Parathyroid adenoma (tissue), 2 donors: ENCODE results near the gene GRXCR2.

Experiments used
- H2AFZ ChIP-seq: fragments of 300-600 bp; sonication (generic); one replicate; pipeline ENCODE4 v1.7.0; 2017; ENCODE audit warnings: antibody characterized with exemption, mild to moderate bottlenecking
- H3K27ac ChIP-seq: fragments of 300-600 bp; sonication (generic); one replicate; pipeline ENCODE4 v1.7.0; 2017
- H3K27me3 ChIP-seq: fragments of 300-600 bp; sonication (generic); one replicate; pipeline ENCODE4 v1.7.0; 2017; ENCODE audit warnings: low read length; ENCODE audit not compliant: control insufficient read depth, insufficient read depth
- H3K36me3 ChIP-seq: fragments of 300-600 bp; sonication (generic); one replicate; pipeline ENCODE4 v1.7.0; 2017; ENCODE audit warnings: low read length; ENCODE audit not compliant: control insufficient read depth, insufficient read depth
- H3K4me1 ChIP-seq: fragments of 300-600 bp; sonication (generic); one replicate; pipeline ENCODE4 v1.7.0; 2017; ENCODE audit warnings: control low read depth
- H3K4me2 ChIP-seq: fragments of 300-600 bp; sonication (generic); one replicate; pipeline ENCODE4 v1.7.0; 2017; ENCODE audit warnings: low read length
- H3K4me3 ChIP-seq: fragments of 300-600 bp; sonication (generic); one replicate; pipeline ENCODE4 v1.7.0; 2017; ENCODE audit warnings: low read depth, low read length
- H3K79me2 ChIP-seq: fragments of 300-600 bp; sonication (generic); one replicate; pipeline ENCODE4 v1.7.0; 2017; ENCODE audit warnings: control low read depth
- H3K9ac ChIP-seq: fragments of 300-600 bp; sonication (generic); one replicate; pipeline ENCODE4 v1.7.0; 2017; ENCODE audit warnings: mild to moderate bottlenecking
- H3K9me3 ChIP-seq: fragments of 300-600 bp; sonication (generic); one replicate; pipeline ENCODE4 v1.7.0; 2017; ENCODE audit warnings: low read length; ENCODE audit not compliant: control insufficient read depth
- TF ChIP-seq, protein P1 (sequence below): fragments of 300-600 bp; sonication (generic); IDR thresholded peaks from one replicate; pipeline ENCODE4 v1.7.0; 2017; ENCODE audit warnings: antibody characterized with exemption, mild to moderate bottlenecking
- donor health status: primary hyperparathyroidism.

GRXCR2 gene

GRCh38 chr5:145918397-145918796 lies 45.6 kb upstream of the GRXCR2 start:
- no peaks in the 10 kb centered on the region for H3K9me3 ChIP-seq
- no peaks in the 10 kb centered on the region for H3K27me3 ChIP-seq
- H3K4me2 ChIP-seq, result no peak overlapping the region
- no peaks in the 10 kb centered on the region for H3K4me1 ChIP-seq
- H3K4me3 ChIP-seq, result no peak overlapping the region
- no peak overlapping the region for H2AFZ ChIP-seq
- no peak overlapping the region for H3K27ac ChIP-seq
- no peaks in the 10 kb centered on the region for H3K36me3 ChIP-seq
- no peaks in the 10 kb centered on the region for H3K79me2 ChIP-seq
- TF ChIP-seq, protein P1, sequence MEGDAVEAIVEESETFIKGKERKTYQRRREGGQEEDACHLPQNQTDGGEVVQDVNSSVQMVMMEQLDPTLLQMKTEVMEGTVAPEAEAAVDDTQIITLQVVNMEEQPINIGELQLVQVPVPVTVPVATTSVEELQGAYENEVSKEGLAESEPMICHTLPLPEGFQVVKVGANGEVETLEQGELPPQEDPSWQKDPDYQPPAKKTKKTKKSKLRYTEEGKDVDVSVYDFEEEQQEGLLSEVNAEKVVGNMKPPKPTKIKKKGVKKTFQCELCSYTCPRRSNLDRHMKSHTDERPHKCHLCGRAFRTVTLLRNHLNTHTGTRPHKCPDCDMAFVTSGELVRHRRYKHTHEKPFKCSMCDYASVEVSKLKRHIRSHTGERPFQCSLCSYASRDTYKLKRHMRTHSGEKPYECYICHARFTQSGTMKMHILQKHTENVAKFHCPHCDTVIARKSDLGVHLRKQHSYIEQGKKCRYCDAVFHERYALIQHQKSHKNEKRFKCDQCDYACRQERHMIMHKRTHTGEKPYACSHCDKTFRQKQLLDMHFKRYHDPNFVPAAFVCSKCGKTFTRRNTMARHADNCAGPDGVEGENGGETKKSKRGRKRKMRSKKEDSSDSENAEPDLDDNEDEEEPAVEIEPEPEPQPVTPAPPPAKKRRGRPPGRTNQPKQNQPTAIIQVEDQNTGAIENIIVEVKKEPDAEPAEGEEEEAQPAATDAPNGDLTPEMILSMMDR, result no peak
- no peak overlapping the region for H3K9ac ChIP-seq

DNA sequence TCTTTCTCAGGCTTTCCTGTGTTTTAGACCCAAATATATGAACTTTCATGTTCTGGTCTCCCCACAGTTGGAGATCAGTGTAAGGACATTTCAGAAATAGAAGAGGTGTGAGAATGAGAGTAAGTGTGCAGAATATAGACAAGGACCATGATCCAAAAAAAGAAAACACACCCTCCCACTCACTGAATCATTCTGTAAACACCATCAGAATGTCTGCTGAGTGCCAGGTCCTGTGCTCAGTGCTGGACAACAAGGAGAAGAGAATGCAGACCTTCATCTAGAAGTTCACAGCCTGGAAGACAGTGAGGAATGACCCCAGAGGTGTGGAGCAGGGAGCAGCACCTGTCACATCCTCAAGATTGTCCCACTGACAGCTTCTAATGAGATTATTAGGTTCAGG lies 44.5 kb upstream of the GRXCR2 start:
- H3K27me3 ChIP-seq, result no peaks in the 10 kb centered on the region
- H3K4me1 ChIP-seq, result no peaks in the 10 kb centered on the region
- H3K4me3 ChIP-seq, result no peak overlapping the region
- no peak overlapping the region for H3K9ac ChIP-seq
- TF ChIP-seq, protein P1, result no peak
- no peak overlapping the region for H2AFZ ChIP-seq
- H3K27ac ChIP-seq, result no peak overlapping the region
- H3K4me2 ChIP-seq, result no peak overlapping the region
- H3K79me2 ChIP-seq, result no peaks in the 10 kb centered on the region
- no peaks in the 10 kb centered on the region for H3K9me3 ChIP-seq
- no peaks in the 10 kb centered on the region for H3K36me3 ChIP-seq

DNA sequence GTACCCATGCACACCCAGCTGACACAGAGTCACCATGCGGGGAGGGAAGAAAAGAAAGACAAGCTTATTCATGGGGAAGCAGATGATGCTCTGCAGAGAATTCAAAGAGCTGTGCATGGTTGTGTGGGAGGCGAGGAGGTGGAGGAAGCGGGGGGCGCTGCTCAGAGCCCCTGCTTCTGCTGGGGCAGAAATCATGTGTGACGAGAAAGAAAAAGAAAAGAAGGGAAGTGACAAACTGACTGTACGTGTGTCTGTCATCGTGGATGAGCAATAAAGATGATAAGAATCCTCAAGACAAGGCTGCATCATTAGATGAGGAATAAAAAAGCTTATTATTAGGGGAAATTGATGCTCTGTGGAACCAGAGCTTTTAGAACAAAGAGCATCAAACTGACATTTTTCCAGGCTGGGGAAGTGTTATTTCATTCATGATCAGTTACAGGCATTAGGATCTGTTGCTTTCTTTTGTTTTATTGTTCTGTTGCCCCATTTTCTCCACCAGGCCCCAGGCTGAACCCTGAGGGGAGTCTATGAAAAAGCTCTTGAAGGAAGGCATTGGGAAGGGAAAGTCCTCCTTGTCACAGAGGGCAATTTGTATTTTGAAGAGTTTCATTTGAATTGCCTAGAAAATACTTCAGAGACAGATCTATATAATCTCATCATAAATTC lies 43.3 kb upstream of the GRXCR2 start:
- H3K27me3 ChIP-seq, result no peaks in the 10 kb centered on the region
- no peak overlapping the region for H3K9ac ChIP-seq
- TF ChIP-seq, protein P1, result no peak
- H3K36me3 ChIP-seq, result no peaks in the 10 kb centered on the region
- no peak overlapping the region for H3K4me3 ChIP-seq
- H3K27ac ChIP-seq, result no peak overlapping the region
- no peaks in the 10 kb centered on the region for H3K79me2 ChIP-seq
- H2AFZ ChIP-seq, result no peak overlapping the region
- no peaks in the 10 kb centered on the region for H3K4me1 ChIP-seq
- no peak overlapping the region for H3K4me2 ChIP-seq
- no peaks in the 10 kb centered on the region for H3K9me3 ChIP-seq

DNA sequence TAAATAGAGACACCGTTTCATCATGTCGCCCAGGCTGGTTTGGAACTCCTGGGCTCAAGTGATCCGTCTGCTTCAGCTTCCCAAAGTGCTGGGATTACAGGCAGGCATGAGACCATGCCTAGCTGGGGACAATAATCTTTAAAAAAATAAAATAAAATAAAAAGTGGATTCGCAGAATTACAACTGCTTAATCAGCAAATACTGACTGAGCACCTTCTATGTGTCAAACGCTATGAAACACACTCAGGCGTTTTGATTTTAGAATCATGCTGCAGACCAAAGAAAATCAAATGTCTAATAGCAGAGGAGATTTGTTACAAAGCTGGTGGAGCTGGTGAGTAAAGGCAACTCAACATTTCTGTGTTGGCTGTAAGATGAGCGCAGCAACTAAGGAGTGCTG lies 40.9 kb upstream of the GRXCR2 start:
- Histone ChIP-seq H3K27ac (no peak overlapping the region), H3K79me2 (no peaks in the 10 kb centered on the region), H3K4me1 (no peaks in the 10 kb centered on the region), H3K36me3 (no peaks in the 10 kb centered on the region), H3K9me3 (no peaks in the 10 kb centered on the region), H2AFZ (no peak overlapping the region), H3K9ac (no peak overlapping the region), H3K27me3 (no peaks in the 10 kb centered on the region), H3K4me2 (no peak overlapping the region), H3K4me3 (no peak overlapping the region)
- TF ChIP-seq, protein P1, result no peak

- Histone ChIP-seq H3K27me3 (no peaks in the 10 kb centered on the region), H3K4me1 (no peaks in the 10 kb centered on the region), H3K79me2 (no peaks in the 10 kb centered on the region), H3K9me3 (no peaks in the 10 kb centered on the region), H3K36me3 (no peaks in the 10 kb centered on the region), H3K9ac (no peak overlapping the region), H3K4me2 (no peak overlapping the region), H3K4me3 (no peak overlapping the region), H2AFZ (no peak overlapping the region), H3K27ac (no peak overlapping the region)
- TF ChIP-seq, protein P1, result no peak
Observed at GRCh38 chr5:145912594-145912993, 39.8 kb upstream of the GRXCR2 start.
